HepG2 (cell line): ENCODE measurements around the gene CIAPIN1. TPM values are rescaled to one million over a fixed set of nuclear protein-coding genes. Genes with fewer than 3 reads are reported as not detected.

Experiments
- ARNT2 ChIP-seq: sonication (generic); formaldehyde crosslinking; IDR thresholded peaks from 2 replicates; pipeline ENCODE4 v1.8.0; 2022; ENCODE audit warnings: mild to moderate bottlenecking, low read depth, missing genetic modification reagents, moderate library complexity
- CHD2 ChIP-seq: IDR thresholded peaks from 2 replicates; pipeline ENCODE4 v1.6.1; 2011; ENCODE audit warnings: low read depth, low read length, improper control_type of control experiment
- CHD4 ChIP-seq: fragments of 200-600 bp; sonication (generic); IDR thresholded peaks from 2 replicates; pipeline ENCODE4 v1.7.0; 2017; ENCODE audit warnings: mild to moderate bottlenecking, low read length, borderline replicate concordance
- JARID2 ChIP-seq: sonication (generic); formaldehyde crosslinking; IDR thresholded peaks from 2 replicates; pipeline ENCODE4 v1.8.1; 2023; ENCODE audit warnings: missing genetic modification reagents, inconsistent platforms; ENCODE audit not compliant: insufficient replicate concordance
- MEIS2 ChIP-seq: sonication (generic); formaldehyde crosslinking; IDR thresholded peaks from 2 replicates; pipeline ENCODE4 v1.9.0; 2021; ENCODE audit warnings: mild to moderate bottlenecking, missing genetic modification reagents
- MTF2 ChIP-seq: sonication (generic); formaldehyde crosslinking; IDR thresholded peaks from 2 replicates; pipeline ENCODE4 v1.5.0; 2020; ENCODE audit warnings: missing genetic modification reagents, borderline replicate concordance
- NPAS2 ChIP-seq: sonication (generic); formaldehyde crosslinking; IDR thresholded peaks from 2 replicates; pipeline ENCODE4 v1.8.0; 2022; ENCODE audit warnings: mild to moderate bottlenecking, missing genetic modification reagents, borderline replicate concordance
- NR3C1 ChIP-seq: sonication (generic); formaldehyde crosslinking; IDR thresholded peaks from 2 replicates; pipeline ENCODE4 v1.4.0; 2020; ENCODE audit warnings: missing genetic modification reagents
- RXRA ChIP-seq: sonication (generic); formaldehyde crosslinking; IDR thresholded peaks from 2 replicates; pipeline ENCODE4 v1.5.1; 2020; ENCODE audit warnings: missing genetic modification reagents
- SP2 ChIP-seq: sonication (generic); formaldehyde crosslinking; IDR thresholded peaks from 2 replicates; pipeline ENCODE4 v1.5.1; 2020; ENCODE audit warnings: mild to moderate bottlenecking, missing genetic modification reagents
- TAF1 ChIP-seq: sonication (generic); formaldehyde crosslinking; IDR thresholded peaks from 2 replicates; pipeline ENCODE4 v1.4.0; 2020; ENCODE audit warnings: missing genetic modification reagents
- ZNF124 ChIP-seq: sonication (generic); formaldehyde crosslinking; IDR thresholded peaks from 2 replicates; pipeline ENCODE4 v1.4.0; 2020; ENCODE audit warnings: missing genetic modification reagents
- ZNF878 ChIP-seq: sonication (generic); formaldehyde crosslinking; IDR thresholded peaks from 2 replicates; pipeline ENCODE4 v1.8.1; 2023; ENCODE audit warnings: mild to moderate bottlenecking, missing genetic modification reagents, moderate library complexity
- polyA plus RNA-seq, 8 experiments: library from polyadenylated mRNA; depleted of rRNA in 3 of 8; stranded (reverse) in 7 of 8; unstranded in 1 of 8; fragments of >200 nt; fragmentation: Illumina TruSeq in 4 of 8; extraction: Trizol in 4 of 8; gene quantifications; 2 replicates each; pipeline versions ENCODE4 v1.2.1 to v1.2.3, GENCODE V29; 2011 to 2016; ENCODE audit warnings: low read depth in 4 of 8, missing spikeins in 1 of 8, mixed read lengths in 1 of 8; ENCODE audit not compliant: insufficient read depth in 1 of 8
- total RNA-seq, 5 experiments: library from RNA; depleted of rRNA; stranded (reverse); fragments of >200 nt; fragmentation: Illumina TruSeq; extraction: Trizol; gene quantifications; 2 replicates each; pipeline ENCODE4 v1.2.3, GENCODE V29; 2016; ENCODE audit warnings: low read depth in 1 of 5
- TF ChIP-seq, protein P1 (sequence below): sonication (generic); formaldehyde crosslinking; IDR thresholded peaks from 2 replicates; pipeline ENCODE4 v1.4.0; 2020; ENCODE audit warnings: missing genetic modification reagents, low read depth, mild to moderate bottlenecking, borderline replicate concordance
- TF ChIP-seq, protein P2 (sequence below): sonication (generic); formaldehyde crosslinking; IDR thresholded peaks from 2 replicates; pipeline ENCODE4 v1.8.1; 2023; ENCODE audit warnings: missing genetic modification reagents, inconsistent platforms, borderline replicate concordance
- TF ChIP-seq, protein P3 (sequence below), 2 experiments: sonication (generic) in 1 of 2; formaldehyde crosslinking in 1 of 2; IDR thresholded peaks; 2 replicates each; pipeline versions ENCODE4 v1.4.0 to v1.6.1; 2016 to 2020; ENCODE audit warnings: borderline replicate concordance in 1 of 2, low read depth in 1 of 2, mild to moderate bottlenecking in 1 of 2, missing genetic modification reagents in 1 of 2
- TF ChIP-seq, protein P4 (sequence below): sonication (generic); formaldehyde crosslinking; IDR thresholded peaks from 2 replicates; pipeline ENCODE4 v1.8.0; 2022; ENCODE audit warnings: mild to moderate bottlenecking, missing genetic modification reagents, borderline replicate concordance
- TF ChIP-seq, protein P5 (sequence below): sonication (generic); formaldehyde crosslinking; IDR thresholded peaks from 2 replicates; pipeline ENCODE4 v1.5.0; 2020; ENCODE audit warnings: mild to moderate bottlenecking, missing genetic modification reagents, moderate library complexity

The CIAPIN1 gene
- total and polyA plus RNA-seq, 2 of the 13 experiments (the other 11 are each of a cell fraction or from before 2014, with no cell fraction given): 69.3 to 89.7 TPM

DNA sequence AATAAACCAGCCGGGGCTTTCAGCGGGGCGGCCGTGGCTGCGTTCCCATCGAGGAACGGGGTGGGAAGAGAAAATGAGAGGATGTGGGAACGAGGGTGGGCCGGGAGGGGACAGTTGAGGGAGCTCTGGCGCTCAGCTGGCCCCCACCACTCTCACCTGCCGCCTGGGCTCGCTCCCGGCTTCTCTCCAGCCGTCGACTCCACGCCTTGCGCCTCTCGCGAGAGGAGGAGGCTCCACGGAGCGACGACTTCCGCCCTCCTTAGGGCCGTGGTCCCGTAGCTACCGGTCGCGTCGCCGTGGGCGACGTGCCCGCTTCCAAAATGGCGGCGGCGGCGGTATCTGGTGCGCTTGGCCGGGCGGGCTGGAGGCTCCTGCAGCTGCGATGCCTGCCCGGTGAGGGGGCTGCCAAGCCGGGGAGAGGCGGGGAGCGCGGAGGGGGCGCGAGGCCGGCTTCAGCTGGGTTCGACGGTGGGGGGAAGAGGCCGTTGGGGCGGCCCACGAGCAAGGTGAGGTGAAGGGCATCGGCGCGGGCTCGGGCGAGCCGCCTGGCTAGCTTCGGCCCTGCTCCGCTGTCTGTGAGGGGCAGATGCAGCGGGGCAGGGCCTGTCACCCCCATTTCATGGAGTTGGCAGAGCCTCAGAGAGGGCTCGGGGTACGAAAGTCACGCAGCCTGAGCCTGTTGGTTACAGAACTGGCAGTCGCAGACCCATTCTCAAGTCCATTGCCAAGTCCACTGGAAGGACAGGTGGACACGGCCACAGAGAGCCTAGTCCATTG is at the start of gene CIAPIN1, which contains the start of gene COQ9 (continued):
- TF ChIP-seq, protein P1, sequence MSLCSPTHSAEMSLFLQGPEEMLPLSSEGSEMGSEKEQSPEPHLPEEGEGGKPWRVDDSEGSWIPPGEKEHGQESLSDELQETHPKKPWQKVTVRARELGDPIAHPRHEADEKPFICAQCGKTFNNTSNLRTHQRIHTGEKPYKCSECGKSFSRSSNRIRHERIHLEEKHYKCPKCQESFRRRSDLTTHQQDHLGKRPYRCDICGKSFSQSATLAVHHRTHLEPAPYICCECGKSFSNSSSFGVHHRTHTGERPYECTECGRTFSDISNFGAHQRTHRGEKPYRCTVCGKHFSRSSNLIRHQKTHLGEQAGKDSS: no peak; the same call in 1 of the 2 replicates
- TF ChIP-seq ZNF124 (CRISPR knock-in tag) (peak; percentile 66; the same call in 1 of the 2 replicates), RXRA (CRISPR knock-in tag) (peak; percentile 89), JARID2 (CRISPR knock-in tag) (no peak), MTF2 (CRISPR knock-in tag) (no peak; the same call in 1 of the 2 replicates), NR3C1 (no peak), CHD4 (no peak), TAF1 (peak; percentile 100), SP2 (CRISPR knock-in tag) (peak; percentile 72), NPAS2 (no peak), MEIS2 (0 out of 2 replicates have a peak, but pooled peaks have one; percentile 30), ARNT2 (CRISPR knock-in tag) (peak; percentile 100), ZNF878 (CRISPR knock-in tag) (no peak), CHD2 (peak; percentile 100)
- TF ChIP-seq, protein P2, sequence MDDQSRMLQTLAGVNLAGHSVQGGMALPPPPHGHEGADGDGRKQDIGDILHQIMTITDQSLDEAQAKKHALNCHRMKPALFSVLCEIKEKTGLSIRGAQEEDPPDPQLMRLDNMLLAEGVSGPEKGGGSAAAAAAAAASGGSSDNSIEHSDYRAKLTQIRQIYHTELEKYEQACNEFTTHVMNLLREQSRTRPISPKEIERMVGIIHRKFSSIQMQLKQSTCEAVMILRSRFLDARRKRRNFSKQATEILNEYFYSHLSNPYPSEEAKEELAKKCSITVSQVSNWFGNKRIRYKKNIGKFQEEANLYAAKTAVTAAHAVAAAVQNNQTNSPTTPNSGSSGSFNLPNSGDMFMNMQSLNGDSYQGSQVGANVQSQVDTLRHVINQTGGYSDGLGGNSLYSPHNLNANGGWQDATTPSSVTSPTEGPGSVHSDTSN (CRISPR knock-in tag): 0 out of 2 replicates have a peak, but pooled peaks have one; percentile 4
- TF ChIP-seq, protein P3, sequence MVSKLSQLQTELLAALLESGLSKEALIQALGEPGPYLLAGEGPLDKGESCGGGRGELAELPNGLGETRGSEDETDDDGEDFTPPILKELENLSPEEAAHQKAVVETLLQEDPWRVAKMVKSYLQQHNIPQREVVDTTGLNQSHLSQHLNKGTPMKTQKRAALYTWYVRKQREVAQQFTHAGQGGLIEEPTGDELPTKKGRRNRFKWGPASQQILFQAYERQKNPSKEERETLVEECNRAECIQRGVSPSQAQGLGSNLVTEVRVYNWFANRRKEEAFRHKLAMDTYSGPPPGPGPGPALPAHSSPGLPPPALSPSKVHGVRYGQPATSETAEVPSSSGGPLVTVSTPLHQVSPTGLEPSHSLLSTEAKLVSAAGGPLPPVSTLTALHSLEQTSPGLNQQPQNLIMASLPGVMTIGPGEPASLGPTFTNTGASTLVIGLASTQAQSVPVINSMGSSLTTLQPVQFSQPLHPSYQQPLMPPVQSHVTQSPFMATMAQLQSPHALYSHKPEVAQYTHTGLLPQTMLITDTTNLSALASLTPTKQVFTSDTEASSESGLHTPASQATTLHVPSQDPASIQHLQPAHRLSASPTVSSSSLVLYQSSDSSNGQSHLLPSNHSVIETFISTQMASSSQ (IDR thresholded peaks at IDR 0.05; ENCODE audit: low read depth): no peak
- TF ChIP-seq, protein P3 (CRISPR knock-in tag; IDR thresholded peaks at IDR 0.05; ENCODE audit: borderline replicate concordance): peak; percentile 86
- TF ChIP-seq, protein P4, sequence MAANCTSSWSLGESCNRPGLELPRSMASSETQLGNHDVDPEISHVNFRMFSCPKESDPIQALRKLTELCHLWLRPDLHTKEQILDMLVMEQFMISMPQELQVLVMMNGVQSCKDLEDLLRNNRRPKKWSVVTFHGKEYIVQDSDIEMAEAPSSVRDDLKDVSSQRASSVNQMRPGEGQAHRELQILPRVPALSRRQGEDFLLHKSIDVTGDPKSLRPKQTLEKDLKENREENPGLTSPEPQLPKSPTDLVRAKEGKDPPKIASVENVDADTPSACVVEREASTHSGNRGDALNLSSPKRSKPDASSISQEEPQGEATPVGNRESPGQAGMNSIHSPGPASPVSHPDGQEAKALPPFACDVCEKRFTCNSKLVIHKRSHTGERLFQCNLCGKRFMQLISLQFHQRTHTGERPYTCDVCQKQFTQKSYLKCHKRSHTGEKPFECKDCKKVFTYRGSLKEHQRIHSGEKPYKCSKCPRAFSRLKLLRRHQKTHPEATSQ: peak; percentile 48; the same call in 1 of the 2 replicates
- TF ChIP-seq, protein P5, sequence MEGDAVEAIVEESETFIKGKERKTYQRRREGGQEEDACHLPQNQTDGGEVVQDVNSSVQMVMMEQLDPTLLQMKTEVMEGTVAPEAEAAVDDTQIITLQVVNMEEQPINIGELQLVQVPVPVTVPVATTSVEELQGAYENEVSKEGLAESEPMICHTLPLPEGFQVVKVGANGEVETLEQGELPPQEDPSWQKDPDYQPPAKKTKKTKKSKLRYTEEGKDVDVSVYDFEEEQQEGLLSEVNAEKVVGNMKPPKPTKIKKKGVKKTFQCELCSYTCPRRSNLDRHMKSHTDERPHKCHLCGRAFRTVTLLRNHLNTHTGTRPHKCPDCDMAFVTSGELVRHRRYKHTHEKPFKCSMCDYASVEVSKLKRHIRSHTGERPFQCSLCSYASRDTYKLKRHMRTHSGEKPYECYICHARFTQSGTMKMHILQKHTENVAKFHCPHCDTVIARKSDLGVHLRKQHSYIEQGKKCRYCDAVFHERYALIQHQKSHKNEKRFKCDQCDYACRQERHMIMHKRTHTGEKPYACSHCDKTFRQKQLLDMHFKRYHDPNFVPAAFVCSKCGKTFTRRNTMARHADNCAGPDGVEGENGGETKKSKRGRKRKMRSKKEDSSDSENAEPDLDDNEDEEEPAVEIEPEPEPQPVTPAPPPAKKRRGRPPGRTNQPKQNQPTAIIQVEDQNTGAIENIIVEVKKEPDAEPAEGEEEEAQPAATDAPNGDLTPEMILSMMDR (CRISPR knock-in tag): peak; percentile 41
